Measurements from ENCODE around the gene TMEM62.

TMEM62 gene

DNA sequence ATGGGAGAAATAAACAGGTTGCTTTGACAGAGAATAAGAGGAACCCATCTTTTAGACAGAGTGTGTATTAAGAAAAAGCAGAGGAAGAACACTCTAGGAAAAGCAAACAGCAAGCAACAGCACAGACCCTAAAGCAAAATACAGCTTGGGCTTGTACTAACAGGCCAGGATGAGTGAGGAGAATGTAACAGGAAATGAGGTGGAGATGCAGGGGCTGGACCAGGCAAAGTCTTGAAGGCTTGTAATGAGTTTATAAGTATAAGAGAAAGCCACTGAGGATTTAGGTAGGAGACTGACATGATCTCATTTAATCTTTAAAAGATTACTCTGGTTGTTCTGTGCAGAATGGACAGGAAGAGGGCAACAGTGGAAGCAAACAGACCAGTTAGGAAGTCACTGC is 32.4 kb upstream of the TMEM62 start:
- H3K9me3 ChIP-seq (ENCODE audit: insufficient read depth, low read depth, low read length): no peaks in the 10 kb centered on the region
- peaks cover 31% of the 10 kb centered on the region for H3K36me3 ChIP-seq (ENCODE audit: insufficient read depth, low read length)
- no peak overlapping the region for H3K27ac ChIP-seq (ENCODE audit: low read depth, low read length)
- H3K27me3 ChIP-seq (ENCODE audit: insufficient read depth, low read length): no peaks in the 10 kb centered on the region
- H3K4me3 ChIP-seq (ENCODE audit: low read length): no peak overlapping the region
- no peak overlapping the region for H3K9ac ChIP-seq (ENCODE audit: low read depth, low read length)
- H3K4me1 ChIP-seq (ENCODE audit: insufficient read depth, low read length): peaks cover 9% of the 10 kb centered on the region; the same call in 1 of the 2 replicates

DNA sequence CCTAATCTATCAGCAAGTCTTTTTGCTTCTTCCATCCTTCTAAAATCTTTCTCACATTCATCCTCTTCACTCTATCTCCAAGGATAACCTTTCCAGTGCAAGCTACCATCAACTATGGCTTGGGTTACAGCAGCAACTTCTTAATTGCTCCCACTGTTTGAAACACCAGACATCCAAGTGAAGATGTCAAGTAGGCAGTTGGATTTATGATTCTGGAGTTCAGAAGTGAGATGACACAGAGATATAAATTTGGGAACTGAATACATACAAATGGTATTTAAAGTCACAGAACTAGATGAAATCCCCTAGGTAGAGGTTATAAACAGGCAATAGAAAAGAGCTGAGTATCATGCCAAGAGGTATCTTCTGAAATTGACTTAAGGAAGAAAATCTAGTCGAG is 31.2 kb upstream of the TMEM62 start:
- H3K9me3 ChIP-seq (ENCODE audit: insufficient read depth, low read depth, low read length): no peaks in the 10 kb centered on the region
- WGBS: 94% methylated on average over 1 of the region's 1 CpG
- H3K4me3 ChIP-seq (ENCODE audit: low read length): no peak overlapping the region
- no peak overlapping the region for H3K9ac ChIP-seq (ENCODE audit: low read depth, low read length)
- H3K27ac ChIP-seq (ENCODE audit: low read depth, low read length): no peak overlapping the region
- peaks cover 31% of the 10 kb centered on the region for H3K36me3 ChIP-seq (ENCODE audit: insufficient read depth, low read length)
- H3K27me3 ChIP-seq (ENCODE audit: insufficient read depth, low read length): no peaks in the 10 kb centered on the region
- peaks cover 14% of the 10 kb centered on the region; the same call in 1 of the 2 replicates for H3K4me1 ChIP-seq (ENCODE audit: insufficient read depth, low read length)

DNA sequence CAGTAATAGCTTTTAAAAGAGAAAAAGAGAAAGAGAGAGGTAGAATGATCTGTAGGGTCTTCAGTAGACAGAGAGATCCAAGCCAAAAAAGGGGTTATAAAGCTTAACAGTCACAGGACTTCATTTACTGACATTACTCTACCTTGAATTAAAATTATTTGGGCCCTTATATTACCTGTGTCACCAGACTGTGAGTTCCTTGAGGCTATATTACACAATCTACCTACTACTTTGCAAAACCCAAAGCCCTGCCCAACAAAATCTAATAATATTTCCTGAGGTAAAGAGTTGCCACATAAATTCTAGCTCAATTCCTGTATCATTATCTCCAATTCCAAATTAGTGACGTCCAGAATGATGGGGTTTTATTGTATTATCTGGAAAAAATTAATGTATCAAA is 29.5 kb upstream of the TMEM62 start:
- Histone ChIP-seq H3K4me1 (ENCODE audit: insufficient read depth, low read length) (peaks cover 14% of the 10 kb centered on the region; the same call in 1 of the 2 replicates), H3K9me3 (ENCODE audit: insufficient read depth, low read depth, low read length) (no peaks in the 10 kb centered on the region), H3K9ac (ENCODE audit: low read depth, low read length) (no peak overlapping the region), H3K4me3 (ENCODE audit: low read length) (no peak overlapping the region), H3K27ac (ENCODE audit: low read depth, low read length) (no peak overlapping the region), H3K27me3 (ENCODE audit: insufficient read depth, low read length) (peaks cover 4% of the 10 kb centered on the region; the same call in 1 of the 2 replicates), H3K36me3 (ENCODE audit: insufficient read depth, low read length) (peaks cover 28% of the 10 kb centered on the region)
- WGBS: no CpG with 5 or more reads among the region's 1 CpG

DNA sequence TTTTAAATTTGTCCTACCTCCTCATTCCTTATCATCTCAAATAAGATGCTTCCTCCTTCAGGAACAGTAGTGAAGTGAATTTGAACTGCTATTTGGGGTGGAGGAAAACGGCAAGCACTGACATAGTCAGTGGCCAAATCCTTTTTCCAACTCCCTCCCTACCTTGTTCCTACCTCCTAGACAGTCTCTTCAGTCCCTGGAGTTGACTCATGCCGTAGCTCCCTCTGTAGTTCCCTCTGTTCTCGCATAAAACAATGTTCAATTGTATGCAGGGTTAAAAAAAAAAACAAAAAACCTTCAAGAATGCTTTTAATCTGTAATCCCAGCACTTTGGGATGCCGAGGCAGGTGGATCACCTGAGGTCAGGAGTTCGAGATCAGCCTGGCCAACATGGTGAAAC is 29.0 kb upstream of the TMEM62 start:
- Histone ChIP-seq H3K4me1 (ENCODE audit: insufficient read depth, low read length) (peaks cover 14% of the 10 kb centered on the region; the same call in 1 of the 2 replicates), H3K27ac (ENCODE audit: low read depth, low read length) (no peak overlapping the region), H3K9ac (ENCODE audit: low read depth, low read length) (no peak overlapping the region), H3K4me3 (ENCODE audit: low read length) (peak overlapping the region; percentile 73), H3K9me3 (ENCODE audit: insufficient read depth, low read depth, low read length) (no peaks in the 10 kb centered on the region), H3K36me3 (ENCODE audit: insufficient read depth, low read length) (peaks cover 28% of the 10 kb centered on the region), H3K27me3 (ENCODE audit: insufficient read depth, low read length) (peaks cover 4% of the 10 kb centered on the region; the same call in 1 of the 2 replicates)
- WGBS: 60% methylated on average over 5 of the region's 5 CpGs

DNA sequence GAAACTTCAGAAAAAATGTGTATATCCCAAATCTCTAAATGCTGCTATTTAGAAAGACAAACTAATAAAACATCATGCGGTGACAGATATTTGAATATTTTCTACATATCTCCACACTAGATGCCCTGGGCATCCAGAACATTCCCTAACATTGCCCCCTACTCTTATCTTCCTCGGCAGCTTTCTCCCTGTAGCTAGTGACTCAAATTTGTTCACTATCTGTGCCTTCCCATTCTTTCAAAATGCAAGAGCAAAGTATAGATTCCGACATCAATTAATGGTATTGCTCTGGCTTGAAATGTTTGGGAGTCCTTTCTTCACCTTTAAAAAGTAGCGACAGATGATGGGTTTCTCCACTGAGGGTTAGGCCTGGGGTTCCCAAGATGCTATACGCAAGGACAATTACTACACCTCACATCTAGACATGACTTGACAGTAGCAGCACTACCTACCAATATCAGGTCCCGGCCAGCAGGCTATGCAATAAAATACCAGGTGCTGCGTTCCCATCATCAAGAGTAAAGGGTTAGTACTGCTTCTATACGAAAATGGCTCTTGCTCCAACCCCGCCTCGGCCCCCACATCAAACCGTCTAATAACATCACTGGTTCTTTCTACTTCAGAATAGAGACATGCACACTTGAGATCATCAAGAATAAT is 28.2 kb upstream of the TMEM62 start:
- WGBS: 16% methylated on average over 11 of the region's 11 CpGs
- Histone ChIP-seq H3K27ac (ENCODE audit: low read depth, low read length) (no peak overlapping the region), H3K4me3 (ENCODE audit: low read length) (peak overlapping the region; percentile 73)

GRCh38 chr15:43105778-43106485 is 27.5 kb upstream of the TMEM62 start, which contains the start of gene UBR1:
Gene UBR1 (minus strand): TSS chr15:43106038. CDS start chr15:43106022, 16 bp downstream.
- Histone ChIP-seq H3K4me1 (ENCODE audit: insufficient read depth, low read length) (peaks cover 14% of the 10 kb centered on the region; the same call in 1 of the 2 replicates), H3K9ac (ENCODE audit: low read depth, low read length) (peak within 1 kb of the TSS; percentile 67), H3K9me3 (ENCODE audit: insufficient read depth, low read depth, low read length) (no peaks in the 10 kb centered on the region), H3K4me3 (ENCODE audit: low read length) (peak within 1 kb of the TSS; percentile 73), H3K36me3 (ENCODE audit: insufficient read depth, low read length) (peaks cover 20% of the 10 kb centered on the region), H3K27ac (ENCODE audit: low read depth, low read length) (0 out of 2 replicates have a peak within 1 kb of the TSS, but pooled peaks have one; percentile 8), H3K27me3 (ENCODE audit: insufficient read depth, low read length) (peaks cover 4% of the 10 kb centered on the region; the same call in 1 of the 2 replicates)
- under 1% methylated on average over 30 of the region's 33 CpGs for WGBS

More for the DNA sequence above, 28.2 kb upstream of the TMEM62 start:
- peaks cover 4% of the 10 kb centered on the region; the same call in 1 of the 2 replicates for H3K27me3 ChIP-seq (ENCODE audit: insufficient read depth, low read length)
- peaks cover 14% of the 10 kb centered on the region; the same call in 1 of the 2 replicates for H3K4me1 ChIP-seq (ENCODE audit: insufficient read depth, low read length)
- no peaks in the 10 kb centered on the region for H3K9me3 ChIP-seq (ENCODE audit: insufficient read depth, low read depth, low read length)
- H3K36me3 ChIP-seq (ENCODE audit: insufficient read depth, low read length): peaks cover 26% of the 10 kb centered on the region
- H3K9ac ChIP-seq (ENCODE audit: low read depth, low read length): peak overlapping the region; percentile 67

DNA sequence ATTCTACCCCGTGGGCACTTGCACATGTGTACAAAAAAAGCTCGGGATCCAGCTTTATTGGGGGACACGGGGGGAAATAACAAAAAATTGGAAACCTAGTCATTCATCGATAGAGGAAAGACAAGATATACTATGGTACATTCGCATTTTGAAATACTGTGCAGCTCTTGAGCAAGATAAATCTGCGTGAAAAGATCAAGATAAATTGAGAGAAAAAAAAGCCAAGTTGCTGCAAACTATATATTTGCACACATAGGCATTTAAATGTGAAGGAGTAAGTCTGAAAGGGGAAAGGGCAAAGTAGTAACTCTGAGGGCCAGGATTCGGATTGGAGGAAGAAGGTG is 26.9 kb upstream of the TMEM62 start:
- H3K9ac ChIP-seq (ENCODE audit: low read depth, low read length): peak overlapping the region; percentile 67
- no peaks in the 10 kb centered on the region for H3K9me3 ChIP-seq (ENCODE audit: insufficient read depth, low read depth, low read length)
- 46% methylated on average over 6 of the region's 7 CpGs for WGBS
- peak overlapping the region; percentile 73 for H3K4me3 ChIP-seq (ENCODE audit: low read length)
- H3K4me1 ChIP-seq (ENCODE audit: insufficient read depth, low read length): peaks cover 14% of the 10 kb centered on the region; the same call in 1 of the 2 replicates
- H3K36me3 ChIP-seq (ENCODE audit: insufficient read depth, low read length): peaks cover 16% of the 10 kb centered on the region
- H3K27ac ChIP-seq (ENCODE audit: low read depth, low read length): 0 out of 2 replicates have a peak overlapping the region, but pooled peaks have one; percentile 8
- peaks cover 4% of the 10 kb centered on the region; the same call in 1 of the 2 replicates for H3K27me3 ChIP-seq (ENCODE audit: insufficient read depth, low read length)

DNA sequence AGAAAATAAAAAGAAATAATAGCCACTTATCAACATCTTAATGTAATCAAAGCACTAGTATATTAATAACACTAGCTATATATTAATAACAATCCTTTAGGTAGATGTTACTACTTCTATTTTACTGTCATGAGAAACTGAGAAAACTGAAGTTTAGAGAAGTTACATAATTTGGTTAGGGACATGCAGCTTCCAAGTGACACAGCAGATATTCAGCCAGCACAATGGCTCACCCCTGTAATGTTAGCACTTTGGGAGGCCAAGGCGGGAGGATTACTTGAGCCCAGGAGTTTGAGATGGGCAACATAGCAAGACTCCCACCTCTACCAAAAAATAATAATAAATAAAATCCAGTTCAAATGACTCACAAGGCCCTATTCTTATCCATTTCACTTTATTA is 25.6 kb upstream of the TMEM62 start:
- H3K27me3 ChIP-seq (ENCODE audit: insufficient read depth, low read length): peaks cover 4% of the 10 kb centered on the region; the same call in 1 of the 2 replicates
- H3K4me1 ChIP-seq (ENCODE audit: insufficient read depth, low read length): peaks cover 14% of the 10 kb centered on the region; the same call in 1 of the 2 replicates
- WGBS: 92% methylated on average over 1 of the region's 1 CpG
- H3K27ac ChIP-seq (ENCODE audit: low read depth, low read length): no peak overlapping the region
- H3K36me3 ChIP-seq (ENCODE audit: insufficient read depth, low read length): peaks cover 13% of the 10 kb centered on the region
- H3K4me3 ChIP-seq (ENCODE audit: low read length): no peak overlapping the region
- no peak overlapping the region for H3K9ac ChIP-seq (ENCODE audit: low read depth, low read length)
- H3K9me3 ChIP-seq (ENCODE audit: insufficient read depth, low read depth, low read length): no peaks in the 10 kb centered on the region

- H3K27me3 ChIP-seq (ENCODE audit: insufficient read depth, low read length): peaks cover 4% of the 10 kb centered on the region; the same call in 1 of the 2 replicates
- 0 out of 2 replicates have a peak, but pooled peaks cover 5% of the 10 kb centered on the region for H3K4me1 ChIP-seq (ENCODE audit: insufficient read depth, low read length)
- no peaks in the 10 kb centered on the region for H3K36me3 ChIP-seq (ENCODE audit: insufficient read depth, low read length)
- no peak overlapping the region for H3K9ac ChIP-seq (ENCODE audit: low read depth, low read length)
- no peak overlapping the region for H3K4me3 ChIP-seq (ENCODE audit: low read length)
- WGBS: 91% methylated on average over 3 of the region's 3 CpGs
- H3K9me3 ChIP-seq (ENCODE audit: insufficient read depth, low read depth, low read length): no peaks in the 10 kb centered on the region
- H3K27ac ChIP-seq (ENCODE audit: low read depth, low read length): no peak overlapping the region
Observed at GRCh38 chr15:43111354-43111753, 22.0 kb upstream of the TMEM62 start.

GRCh38 chr15:43118286-43118685 is 15.1 kb upstream of the TMEM62 start:
- Histone ChIP-seq H3K9ac (ENCODE audit: low read depth, low read length) (no peak overlapping the region), H3K4me3 (ENCODE audit: low read length) (no peak overlapping the region), H3K36me3 (ENCODE audit: insufficient read depth, low read length) (no peaks in the 10 kb centered on the region), H3K27ac (ENCODE audit: low read depth, low read length) (no peak overlapping the region), H3K9me3 (ENCODE audit: insufficient read depth, low read depth, low read length) (no peaks in the 10 kb centered on the region), H3K27me3 (ENCODE audit: insufficient read depth, low read length) (peaks cover 44% of the 10 kb centered on the region), H3K4me1 (ENCODE audit: insufficient read depth, low read length) (0 out of 2 replicates have a peak, but pooled peaks cover 1% of the 10 kb centered on the region)
- WGBS: 67% methylated on average over 1 of the region's 1 CpG

- Histone ChIP-seq H3K4me3 (ENCODE audit: low read length) (no peak overlapping the region), H3K9ac (ENCODE audit: low read depth, low read length) (no peak overlapping the region), H3K27ac (ENCODE audit: low read depth, low read length) (no peak overlapping the region), H3K27me3 (ENCODE audit: insufficient read depth, low read length) (peaks cover 49% of the 10 kb centered on the region), H3K36me3 (ENCODE audit: insufficient read depth, low read length) (no peaks in the 10 kb centered on the region), H3K4me1 (ENCODE audit: insufficient read depth, low read length) (0 out of 2 replicates have a peak, but pooled peaks cover 5% of the 10 kb centered on the region), H3K9me3 (ENCODE audit: insufficient read depth, low read depth, low read length) (no peaks in the 10 kb centered on the region)
- 89% methylated on average over 2 of the region's 2 CpGs for WGBS
Observed at GRCh38 chr15:43118829-43119228, 14.6 kb upstream of the TMEM62 start.

Measured in HUES64 (cell line).